GM06990 (cell line): ENCODE results near the gene DOCK9.

ENCODE experiments used
- DNase-seq: peaks from one replicate; pipeline ENCODE4 v3.0.0-alpha.2; 2011; ENCODE audit not compliant: insufficient read length; ENCODE audit errors: extremely low read depth
- H3K27me3 ChIP-seq: replicated peaks from 2 replicates; pipeline ENCODE4 v1.6.0; 2011; ENCODE audit warnings: low read length; ENCODE audit not compliant: control insufficient read depth, insufficient read depth
- H3K36me3 ChIP-seq: 2 replicates; pipeline ENCODE4 v1.5.1; 2011; ENCODE audit warnings: low read length; ENCODE audit not compliant: control insufficient read depth, insufficient read depth
- H3K4me3 ChIP-seq: replicated peaks from 2 replicates; pipeline ENCODE4 v1.5.1; 2011; ENCODE audit warnings: low read depth, mild to moderate bottlenecking, control low read depth, low read length
- TF ChIP-seq, protein P1 (sequence below): IDR thresholded peaks from 2 replicates; pipeline ENCODE4 v1.5.1; 2011; ENCODE audit warnings: low read length, control low read depth, mild to moderate bottlenecking, inconsistent platforms; ENCODE audit not compliant: insufficient read depth, poor library complexity, severe bottlenecking

DOCK9 gene

DNA sequence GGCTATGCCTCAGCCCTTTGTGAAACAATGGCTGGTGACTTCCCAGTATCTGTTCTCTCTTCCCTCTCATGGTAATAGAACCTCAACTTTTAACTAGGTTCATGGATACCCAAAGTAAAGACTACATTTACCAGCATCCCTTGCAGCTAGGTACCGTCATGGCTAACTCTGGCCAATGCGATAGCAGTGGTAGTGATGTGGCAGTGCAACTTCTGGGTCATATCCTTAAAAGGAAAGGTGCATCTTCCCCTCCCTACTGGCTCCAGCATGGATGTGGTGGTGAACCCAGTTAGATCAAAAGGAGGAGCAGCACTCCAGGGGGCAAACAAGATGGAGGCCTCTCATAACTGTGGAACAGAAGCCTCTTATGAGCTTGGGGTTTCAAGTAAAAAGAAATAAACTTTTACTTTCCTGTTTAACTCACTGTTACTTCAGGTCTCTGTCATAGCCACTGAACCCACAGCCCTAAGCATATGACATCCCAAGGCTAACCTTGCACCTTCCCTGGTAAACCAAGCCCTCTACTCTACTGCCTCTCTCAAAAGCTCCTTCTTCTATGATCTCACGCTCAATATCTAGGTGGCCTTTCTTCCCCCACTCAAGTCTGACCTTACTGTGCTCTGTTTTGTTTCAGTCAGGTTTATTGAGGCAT, 104.4 kb downstream of the DOCK9 start:
- TF ChIP-seq, protein P1, sequence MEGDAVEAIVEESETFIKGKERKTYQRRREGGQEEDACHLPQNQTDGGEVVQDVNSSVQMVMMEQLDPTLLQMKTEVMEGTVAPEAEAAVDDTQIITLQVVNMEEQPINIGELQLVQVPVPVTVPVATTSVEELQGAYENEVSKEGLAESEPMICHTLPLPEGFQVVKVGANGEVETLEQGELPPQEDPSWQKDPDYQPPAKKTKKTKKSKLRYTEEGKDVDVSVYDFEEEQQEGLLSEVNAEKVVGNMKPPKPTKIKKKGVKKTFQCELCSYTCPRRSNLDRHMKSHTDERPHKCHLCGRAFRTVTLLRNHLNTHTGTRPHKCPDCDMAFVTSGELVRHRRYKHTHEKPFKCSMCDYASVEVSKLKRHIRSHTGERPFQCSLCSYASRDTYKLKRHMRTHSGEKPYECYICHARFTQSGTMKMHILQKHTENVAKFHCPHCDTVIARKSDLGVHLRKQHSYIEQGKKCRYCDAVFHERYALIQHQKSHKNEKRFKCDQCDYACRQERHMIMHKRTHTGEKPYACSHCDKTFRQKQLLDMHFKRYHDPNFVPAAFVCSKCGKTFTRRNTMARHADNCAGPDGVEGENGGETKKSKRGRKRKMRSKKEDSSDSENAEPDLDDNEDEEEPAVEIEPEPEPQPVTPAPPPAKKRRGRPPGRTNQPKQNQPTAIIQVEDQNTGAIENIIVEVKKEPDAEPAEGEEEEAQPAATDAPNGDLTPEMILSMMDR, result no peak
- no peak overlapping the region for H3K4me3 ChIP-seq
- H3K36me3 ChIP-seq, result no peaks in the 10 kb centered on the region
- H3K27me3 ChIP-seq, result no peaks in the 10 kb centered on the region
- no peak for DNase-seq

DNA sequence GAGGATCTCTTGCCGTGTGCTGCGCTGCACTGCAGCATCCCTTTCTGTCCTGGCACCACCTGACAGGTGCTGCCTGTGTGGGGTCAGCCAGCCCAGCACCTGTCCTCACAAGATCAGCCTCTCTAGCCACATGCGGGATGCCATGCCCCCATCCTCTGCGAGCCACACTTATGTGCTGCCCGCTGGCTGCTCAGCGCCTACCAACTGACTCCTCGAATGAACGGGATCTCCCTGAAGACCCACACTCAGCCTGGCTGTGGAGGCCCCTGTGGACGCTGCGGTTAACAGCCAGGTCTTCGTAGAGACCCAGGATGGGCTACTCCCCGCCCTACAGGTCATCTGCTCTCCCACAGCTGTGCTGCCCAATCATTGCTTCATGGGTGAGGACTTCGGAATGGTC, 106.1 kb downstream of the DOCK9 start:
- H3K27me3 ChIP-seq, result no peaks in the 10 kb centered on the region
- H3K4me3 ChIP-seq, result no peak overlapping the region
- no peak for DNase-seq
- no peaks in the 10 kb centered on the region for H3K36me3 ChIP-seq
- TF ChIP-seq, protein P1, result no peak

DNA sequence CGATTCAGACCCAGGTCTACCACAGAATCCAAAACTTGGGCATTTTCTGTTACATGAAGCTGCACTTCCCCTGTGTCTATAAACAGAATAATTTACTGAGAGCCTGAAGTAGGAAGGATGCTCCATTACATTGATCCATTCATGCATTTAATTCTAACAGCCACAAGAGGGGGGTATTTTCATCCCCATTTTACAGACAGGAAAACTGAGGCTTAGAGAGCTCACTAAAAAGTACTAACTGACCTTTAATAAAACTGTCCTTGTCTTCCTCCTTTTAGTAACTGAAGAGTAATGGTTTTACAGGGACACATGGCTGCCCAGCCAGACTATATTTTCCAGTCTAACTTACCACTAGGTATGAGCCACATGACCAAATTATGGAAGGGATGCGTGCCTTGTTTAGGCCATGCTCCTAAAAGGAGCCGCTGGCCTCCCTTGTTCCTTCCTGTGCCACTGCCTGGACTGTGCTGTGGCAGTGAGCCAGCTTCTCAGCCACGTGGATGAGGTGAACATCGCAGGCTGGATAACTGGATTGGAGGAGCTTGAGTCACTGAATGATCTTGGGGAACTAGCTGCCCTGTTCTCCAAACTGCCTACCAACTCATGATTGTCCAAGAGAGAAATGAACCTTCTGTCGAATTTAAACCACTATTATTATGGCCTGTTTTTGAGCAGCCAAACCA, 108.3 kb downstream of the DOCK9 start:
- no peak for DNase-seq
- Histone ChIP-seq H3K27me3 (no peaks in the 10 kb centered on the region), H3K36me3 (no peaks in the 10 kb centered on the region), H3K4me3 (no peak overlapping the region)
- TF ChIP-seq, protein P1, result peak; percentile 39

DNA sequence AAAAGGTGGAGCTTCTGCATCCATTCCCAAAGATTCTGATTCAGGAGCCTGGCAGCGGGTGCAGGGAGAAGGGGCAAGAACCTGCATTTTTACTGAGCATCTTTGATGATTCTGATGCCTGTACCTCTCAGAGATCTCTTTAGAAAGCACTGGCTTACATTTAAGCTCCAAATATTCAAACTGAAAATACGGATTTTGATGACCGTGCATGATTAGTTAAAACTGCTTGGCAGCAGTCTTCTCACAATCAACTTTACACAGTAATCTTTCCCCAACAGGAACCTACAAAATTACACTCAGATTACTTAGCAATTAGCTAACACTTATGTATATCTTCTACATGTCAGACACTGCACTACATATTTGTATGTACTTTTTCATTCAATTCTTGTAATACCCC, 108.9 kb downstream of the DOCK9 start:
- no peak overlapping the region for H3K4me3 ChIP-seq
- no peaks in the 10 kb centered on the region for H3K36me3 ChIP-seq
- H3K27me3 ChIP-seq, result no peaks in the 10 kb centered on the region
- DNase-seq, result no peak
- TF ChIP-seq, protein P1, result no peak

DNA sequence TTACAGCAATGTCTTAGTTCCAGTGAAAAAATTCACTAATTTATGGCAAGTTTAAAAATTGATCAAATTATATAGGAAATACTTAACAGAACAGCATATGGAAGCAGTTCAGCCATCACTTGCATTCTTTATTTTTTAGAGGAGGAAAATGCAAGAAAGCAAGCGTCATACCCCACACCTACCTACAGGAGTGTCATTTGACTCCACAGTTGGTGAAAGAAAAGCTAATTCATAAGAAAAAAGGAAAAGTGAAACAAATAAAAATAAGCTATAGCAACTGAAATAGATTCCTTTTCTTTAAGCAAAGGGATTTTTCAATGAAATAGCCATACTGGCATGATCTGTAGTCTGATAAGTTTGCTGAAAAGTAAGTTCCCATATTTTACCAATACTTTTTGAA, 111.0 kb downstream of the DOCK9 start:
- H3K27me3 ChIP-seq, result no peaks in the 10 kb centered on the region
- DNase-seq, result no peak
- TF ChIP-seq, protein P1, result no peak
- no peak overlapping the region for H3K4me3 ChIP-seq
- H3K36me3 ChIP-seq, result no peaks in the 10 kb centered on the region; the same call in 1 of the 2 replicates
